GM18526 (cell line): ENCODE results near the gene UFSP1.

Source experiments
- POLR2A ChIP-seq: IDR thresholded peaks from 3 replicates; pipeline ENCODE4 v1.6.1; 2011; ENCODE audit not compliant: insufficient read length; ENCODE audit errors: extremely low read depth

Gene UFSP1

DNA sequence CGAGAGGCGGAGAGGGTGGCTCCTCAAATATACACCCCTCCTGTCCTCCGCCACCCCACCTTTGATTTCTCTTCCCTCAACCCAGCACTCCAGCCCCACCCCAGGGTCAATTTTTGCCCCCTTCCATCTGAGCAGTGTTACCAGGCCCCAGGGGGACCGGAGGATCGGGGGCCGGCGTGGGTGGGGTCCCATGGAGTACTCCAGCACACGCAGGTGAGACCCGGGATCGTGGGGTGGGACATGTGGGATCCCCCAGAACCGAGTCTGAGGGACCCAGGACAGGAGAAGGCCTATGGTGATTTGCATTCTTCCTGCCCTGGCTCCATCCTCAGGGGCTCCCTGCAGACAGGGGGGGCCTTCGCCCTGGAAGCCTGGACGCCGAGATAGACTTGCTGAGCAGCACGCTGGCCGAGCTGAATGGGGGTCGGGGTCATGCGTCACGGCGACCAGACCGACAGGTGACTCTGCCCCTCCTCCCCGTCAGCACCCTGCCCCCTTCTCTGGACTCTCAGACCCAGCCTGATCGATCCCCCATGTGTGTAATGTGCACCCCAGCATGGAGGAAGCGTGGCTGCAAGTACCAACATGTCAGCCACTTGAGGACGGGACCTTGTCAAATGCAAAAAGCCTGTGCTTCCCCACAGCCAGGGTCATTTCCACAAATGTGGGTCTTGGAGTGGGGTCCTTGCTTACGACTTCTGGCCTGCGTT is 21.6 kb downstream of the UFSP1 start:
- no peak for TF ChIP-seq POLR2A

DNA sequence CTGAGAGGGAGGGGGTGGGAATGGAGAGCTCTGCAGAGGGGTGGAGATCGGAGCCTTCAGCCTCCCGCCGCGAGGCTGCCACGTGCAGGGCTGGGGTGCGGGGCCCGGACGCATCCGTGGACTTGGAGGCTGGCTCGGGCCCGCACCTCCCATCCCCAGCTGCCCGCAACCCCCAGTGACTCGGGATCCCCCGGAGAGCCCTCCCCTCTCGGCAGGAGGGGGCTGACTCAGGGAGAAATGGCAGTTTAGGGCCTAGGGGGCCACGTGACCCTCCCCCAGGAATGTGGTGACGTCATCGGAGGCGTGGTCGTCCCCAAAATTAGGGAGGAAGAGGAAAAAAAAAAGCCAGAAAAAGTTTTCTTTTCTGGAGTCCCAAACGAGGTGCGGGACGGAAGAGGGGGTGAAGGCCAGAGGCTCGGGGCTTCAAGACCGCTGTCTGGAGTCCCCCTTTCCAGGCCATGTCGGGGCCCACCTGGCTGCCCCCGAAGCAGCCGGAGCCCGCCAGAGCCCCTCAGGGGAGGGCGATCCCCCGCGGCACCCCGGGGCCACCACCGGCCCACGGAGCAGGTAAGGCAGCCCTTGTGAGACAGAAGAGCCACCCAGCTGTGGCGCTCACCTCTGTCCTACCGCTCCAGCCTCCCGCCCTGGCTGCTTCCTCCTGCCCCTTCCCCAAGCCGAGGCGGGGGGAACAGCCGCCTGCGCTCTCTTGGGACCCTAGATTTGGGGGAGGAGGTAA is 22.3 kb downstream of the UFSP1 start, which contains the start of gene TRIP6:
TRIP6 (plus strand) TSS at position 348 of the 736 bp plus-strand sequence; CDS start at position 459, 111 bp downstream.
- peak; percentile 48 for TF ChIP-seq POLR2A

DNA sequence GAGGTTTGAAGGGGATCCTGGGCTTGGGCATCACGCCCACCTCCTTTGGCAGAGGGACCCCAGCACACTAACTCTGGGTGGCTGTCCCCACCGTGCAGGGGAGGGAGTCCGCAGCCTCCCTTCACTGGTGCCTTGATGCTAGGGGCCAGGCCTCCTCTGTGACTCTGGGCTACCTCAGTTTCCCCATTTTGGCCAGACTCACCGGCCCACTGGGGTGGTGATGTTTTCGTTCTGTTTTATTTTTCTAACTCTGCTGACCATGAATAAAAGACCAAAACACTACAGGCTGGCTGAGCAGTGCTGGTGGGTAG is 22.8 kb downstream of the UFSP1 start:
- TF ChIP-seq POLR2A: no peak

DNA sequence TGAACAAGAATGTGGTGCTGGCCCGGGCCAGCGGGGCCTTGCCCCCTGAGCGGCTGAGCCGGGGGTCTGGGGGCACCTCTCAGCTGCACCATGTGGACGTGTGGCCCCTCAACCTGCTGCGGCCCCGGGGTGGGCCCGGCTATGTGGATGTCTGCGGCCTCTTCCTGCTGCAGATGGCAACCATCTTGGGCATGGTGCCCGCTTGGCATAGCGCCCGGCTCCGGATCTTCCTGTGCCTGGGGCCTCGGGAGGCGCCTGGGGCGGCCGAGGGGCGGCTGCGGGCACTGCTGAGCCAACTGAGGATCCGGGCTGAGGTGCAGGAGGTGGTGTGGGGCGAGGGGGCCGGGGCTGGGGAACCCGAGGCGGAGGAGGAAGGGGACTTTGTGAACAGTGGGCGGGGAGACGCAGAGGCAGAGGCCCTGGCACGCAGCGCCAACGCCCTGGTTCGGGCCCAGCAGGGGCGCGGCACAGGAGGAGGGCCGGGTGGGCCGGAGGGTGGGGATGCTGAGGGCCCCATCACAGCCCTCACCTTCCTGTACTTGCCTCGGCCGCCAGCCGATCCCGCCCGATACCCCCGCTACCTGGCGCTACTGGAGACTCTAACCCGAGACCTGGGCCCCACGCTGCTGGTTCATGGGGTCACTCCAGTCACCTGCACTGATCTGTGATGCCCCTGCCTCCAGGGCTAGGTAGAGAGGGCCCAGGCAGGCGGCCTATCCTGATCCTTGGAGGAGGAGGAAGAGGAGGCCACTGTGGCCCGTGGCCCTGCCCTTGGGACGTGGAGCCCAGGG is 23.4 kb downstream of the UFSP1 start:
- TF ChIP-seq POLR2A: no peak

DNA sequence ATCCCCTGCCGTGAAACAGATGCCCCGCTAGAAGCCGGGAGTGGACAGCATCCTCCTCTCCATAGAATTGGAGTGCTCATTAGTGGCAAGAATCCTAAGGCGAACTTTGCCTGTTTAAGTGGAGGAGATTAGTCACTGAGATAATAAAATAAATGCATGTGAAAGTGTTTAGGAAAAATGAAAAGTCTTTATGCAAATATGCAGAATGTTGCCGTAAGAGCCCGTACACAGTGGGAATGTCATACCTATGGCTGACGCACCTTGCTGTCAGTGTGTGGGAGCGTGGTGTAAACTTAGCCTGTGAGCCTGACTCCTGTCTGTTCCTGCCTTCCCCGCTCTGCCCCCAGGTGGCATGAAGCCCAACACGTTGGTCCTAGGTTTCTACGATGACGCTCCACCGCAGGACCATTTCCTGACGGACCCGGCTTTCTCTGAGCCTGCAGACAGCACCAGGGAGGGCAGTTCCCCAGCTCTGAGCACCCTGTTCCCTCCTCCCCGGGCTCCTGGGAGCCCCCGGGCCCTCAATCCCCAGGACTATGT is 24.1 kb downstream of the UFSP1 start:
- no peak for TF ChIP-seq POLR2A

DNA sequence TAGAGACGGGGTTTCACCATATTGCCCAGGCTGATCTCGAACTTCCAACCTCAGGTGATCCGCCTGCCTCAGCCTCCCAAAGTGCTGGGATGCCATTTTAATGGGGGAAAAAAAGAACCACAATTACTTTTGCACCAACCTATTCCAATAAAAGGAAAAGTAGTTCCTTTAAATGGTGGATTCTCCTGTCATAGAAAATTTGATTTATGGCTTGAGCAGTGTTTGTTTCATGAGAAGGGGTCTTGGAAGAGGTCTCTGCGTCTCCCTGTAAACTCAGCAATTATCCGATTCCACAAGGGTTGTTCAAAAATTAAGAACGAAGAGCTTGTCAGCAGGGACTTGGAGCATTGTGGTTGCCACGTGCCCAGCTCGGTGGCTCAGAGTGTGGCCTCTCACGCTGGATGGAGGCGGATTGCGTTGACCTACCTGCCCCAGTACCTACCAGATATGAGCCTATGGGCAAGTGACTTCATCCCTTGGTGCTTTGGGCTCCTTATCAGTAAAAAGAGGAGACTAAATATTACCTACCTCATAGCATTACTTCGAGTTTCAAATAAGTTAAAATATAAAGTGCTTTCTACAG is 25.2 kb downstream of the UFSP1 start:
- TF ChIP-seq POLR2A: no peak

DNA sequence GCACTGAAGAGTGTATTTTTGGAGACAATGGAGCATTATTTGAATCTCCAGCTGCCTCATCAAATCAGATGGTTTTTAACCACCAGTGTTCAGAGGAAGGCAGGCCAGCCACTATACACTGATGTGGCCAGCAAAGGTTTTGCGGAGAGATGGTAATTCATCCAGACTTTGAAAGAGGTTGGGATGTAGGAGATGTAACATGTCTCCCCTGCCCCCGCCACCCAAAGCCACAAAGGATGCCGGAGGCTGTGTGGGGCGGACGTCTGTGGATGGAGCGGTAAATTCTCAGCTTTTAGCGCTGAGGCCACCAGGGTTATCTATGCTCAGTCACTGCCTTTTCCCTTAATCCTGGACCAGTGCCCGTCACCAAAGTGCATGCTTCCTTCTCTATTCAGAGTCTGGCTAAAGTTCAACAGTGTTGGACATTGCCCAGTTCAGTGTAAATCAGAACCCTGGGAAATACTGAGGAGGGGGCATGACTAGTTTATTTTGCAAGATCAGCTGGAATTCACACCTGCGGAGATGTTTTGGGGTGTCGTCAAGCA is 26.0 kb downstream of the UFSP1 start:
- no peak for TF ChIP-seq POLR2A

DNA sequence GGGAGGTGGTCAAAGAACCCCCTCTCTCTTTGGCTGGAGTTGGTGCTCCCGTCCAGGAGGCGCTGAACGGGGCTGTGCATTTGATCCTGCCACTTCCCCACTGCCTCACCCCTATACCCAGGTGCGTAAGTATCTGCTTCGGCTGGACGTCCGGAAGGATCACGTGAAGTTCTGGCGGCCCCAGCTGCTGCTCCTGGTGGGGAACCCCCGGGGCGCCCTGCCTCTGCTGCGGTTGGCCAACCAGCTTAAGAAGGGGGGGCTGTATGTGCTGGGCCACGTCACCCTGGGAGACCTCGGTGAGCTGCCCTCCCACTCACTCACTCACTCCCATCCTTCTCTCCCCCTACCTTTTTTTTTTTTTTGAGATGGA is 27.9 kb downstream of the UFSP1 start:
- TF ChIP-seq POLR2A: no peak

DNA sequence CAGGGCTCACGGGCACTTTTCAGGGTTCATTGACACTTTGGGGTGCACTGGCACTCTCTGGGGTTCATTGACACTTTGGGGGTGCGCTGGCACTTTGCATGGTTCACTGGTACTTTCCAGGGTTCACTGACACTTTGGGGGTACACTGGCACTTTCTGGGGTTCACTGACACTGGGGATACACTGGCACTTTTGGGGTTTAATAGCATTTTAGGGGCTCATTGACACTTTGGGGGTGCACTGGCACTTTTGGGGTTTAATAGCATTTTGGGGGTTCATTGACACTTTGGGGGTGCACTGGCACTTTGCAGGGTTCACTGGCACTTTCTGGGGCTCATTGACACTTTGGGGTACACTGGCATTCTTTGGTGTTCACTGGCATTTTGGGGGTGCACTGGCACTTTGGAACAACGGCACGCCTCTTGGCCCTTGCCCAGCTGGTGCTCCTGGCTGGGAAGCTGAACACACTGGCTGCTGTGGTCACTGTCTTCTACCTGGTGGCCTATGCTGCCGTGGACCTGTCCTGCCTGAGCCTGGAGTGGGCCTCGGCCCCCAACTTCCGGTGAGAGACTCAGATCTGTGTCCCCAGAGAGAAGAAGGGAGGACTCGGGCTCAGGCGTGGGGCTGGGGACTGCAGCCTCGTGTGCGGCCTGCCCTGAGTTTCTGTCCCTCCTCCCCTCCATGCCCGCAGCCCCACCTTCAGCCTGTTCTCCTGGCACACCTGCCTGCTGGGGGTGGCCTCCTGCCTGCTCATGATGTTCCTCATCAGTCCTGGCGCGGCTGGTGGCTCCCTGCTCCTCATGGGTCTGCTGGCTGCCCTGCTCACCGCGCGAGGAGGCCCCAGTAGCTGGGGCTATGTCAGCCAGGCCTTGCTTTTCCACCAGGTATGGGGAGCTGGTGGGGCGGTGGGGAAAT is 28.6 kb downstream of the UFSP1 start:
- no peak for TF ChIP-seq POLR2A

DNA sequence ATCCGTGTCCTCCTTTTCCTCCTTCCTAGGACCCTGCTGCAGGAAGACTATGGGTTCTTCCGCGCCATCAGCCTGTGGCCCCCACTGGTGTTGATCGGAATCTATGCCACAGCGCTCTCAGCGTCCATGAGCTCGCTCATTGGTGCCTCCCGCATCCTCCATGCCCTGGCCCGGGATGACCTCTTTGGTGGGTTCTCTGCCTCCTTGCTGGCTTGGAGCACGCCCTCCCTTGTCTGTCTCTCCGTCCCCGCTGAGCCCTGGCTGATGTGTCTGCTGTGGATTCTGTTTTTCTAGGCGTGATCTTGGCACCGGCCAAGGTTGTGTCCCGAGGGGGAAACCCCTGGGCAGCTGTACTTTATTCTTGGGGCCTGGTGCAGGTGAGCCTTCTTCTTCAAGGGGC is 29.7 kb downstream of the UFSP1 start:
- no peak for TF ChIP-seq POLR2A

DNA sequence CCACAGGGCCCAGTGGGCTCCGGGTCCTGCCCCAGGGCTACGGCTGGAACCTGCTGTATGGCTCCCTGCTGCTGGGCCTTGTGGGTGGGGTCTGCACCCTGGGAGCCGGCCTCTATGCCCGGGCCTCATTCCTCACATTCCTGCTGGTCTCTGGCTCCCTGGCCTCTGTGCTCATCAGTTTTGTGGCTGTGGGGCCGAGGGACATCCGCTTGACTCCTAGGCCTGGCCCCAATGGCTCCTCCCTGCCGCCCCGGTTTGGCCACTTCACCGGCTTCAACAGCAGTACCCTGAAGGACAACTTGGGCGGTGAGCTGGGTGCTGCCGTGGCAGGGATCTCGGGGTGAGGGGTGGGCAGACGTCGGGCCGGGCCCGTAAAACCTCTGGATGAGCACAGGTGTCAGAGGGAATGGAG is 32.6 kb downstream of the UFSP1 start:
- TF ChIP-seq POLR2A: no peak

DNA sequence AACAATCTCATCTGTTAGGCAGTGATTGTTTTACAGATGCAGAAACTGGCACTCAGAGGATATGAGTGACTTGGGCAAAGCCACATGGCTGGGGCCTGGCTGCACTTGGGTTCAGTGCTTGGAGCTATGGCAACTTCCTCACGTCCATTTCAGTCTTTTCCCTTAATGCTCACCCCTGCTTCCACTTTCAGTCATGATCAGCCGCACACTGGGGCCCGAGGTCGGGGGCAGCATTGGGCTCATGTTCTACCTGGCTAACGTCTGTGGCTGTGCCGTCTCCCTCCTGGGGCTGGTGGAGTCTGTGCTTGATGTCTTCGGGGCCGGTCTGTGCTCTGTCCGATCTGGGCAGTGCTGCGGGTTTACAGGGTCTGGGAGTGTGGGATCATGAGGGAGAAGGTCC is 34.0 kb downstream of the UFSP1 start:
- no peak for TF ChIP-seq POLR2A

DNA sequence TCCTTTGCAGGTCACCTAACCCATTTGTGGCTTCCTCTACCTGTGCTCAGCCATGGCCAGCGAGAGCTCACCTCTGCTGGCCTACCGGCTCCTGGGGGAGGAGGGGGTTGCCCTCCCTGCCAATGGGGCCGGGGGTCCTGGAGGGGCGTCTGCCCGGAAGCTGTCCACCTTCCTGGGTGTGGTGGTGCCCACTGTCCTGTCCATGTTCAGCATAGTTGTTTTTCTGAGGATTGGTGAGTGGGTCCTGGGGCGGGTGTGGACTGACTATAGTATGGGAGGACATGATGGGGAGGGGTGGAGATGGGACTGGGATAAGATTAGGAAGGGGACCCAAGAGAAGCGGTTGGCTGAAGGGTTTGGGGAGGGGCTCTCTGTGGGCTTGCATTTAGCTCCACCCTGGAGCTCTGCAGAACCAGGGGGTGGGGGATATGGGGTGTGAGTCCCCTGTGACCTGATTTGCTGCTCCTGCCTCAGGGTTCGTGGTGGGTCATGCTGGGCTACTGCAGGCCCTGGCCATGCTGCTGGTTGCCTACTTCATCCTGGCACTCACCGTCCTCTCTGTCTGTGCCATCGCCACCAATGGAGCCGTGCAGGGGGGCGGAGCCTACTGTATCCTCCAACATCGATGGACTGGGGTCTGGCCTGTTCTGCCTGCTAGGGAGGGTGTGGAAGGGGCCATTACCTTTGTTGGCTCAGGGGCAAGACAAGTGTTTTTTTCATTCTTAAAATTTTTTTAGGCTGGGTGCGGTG is 35.2 kb downstream of the UFSP1 start:
- TF ChIP-seq POLR2A: no peak

DNA sequence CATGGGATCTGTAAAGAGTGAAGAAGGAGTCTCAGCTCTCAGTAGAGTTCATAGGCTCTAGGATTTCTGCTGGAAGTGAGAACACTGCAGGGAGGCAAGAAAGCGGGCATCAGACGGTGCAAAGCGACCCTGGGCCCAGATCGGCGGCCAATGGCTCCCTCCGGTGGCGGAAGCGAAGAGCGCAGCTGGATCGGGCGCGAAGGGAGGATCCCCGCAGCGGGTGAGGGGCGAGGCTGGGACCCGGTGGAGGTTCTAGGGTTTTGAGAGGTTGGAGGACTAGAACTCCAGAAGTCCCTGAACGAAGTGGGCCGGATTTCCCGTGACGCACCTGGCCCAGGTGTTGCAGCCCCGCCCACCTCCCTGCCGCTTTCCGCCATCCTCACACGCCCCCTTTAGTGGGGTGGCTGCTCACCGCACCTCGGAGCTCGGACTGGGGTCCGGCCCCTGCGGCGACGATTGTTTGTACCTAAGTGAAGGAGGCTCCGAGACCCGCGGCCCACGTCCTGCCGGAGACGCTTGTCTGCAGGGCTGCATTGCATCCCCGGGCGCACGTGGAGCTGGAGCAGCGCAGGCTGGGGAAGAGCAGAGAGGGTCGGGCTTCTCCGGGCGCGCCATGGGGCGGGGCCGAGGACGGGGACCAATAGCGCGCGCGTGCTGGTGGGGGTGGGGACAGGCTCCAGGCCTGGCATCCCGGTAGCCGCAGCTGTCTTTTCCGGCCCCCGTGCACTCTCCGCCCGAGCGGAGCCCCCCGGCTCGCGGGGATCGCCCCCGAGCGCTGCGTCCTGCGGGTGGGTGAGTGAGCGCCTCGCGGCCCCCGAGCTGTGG is 37.3 kb downstream of the UFSP1 start, which contains the start of gene SLC12A9:
SLC12A9 (plus strand) TSS at position 666 of the 825 bp plus-strand sequence. CDS start 1,485 bp downstream, outside the sequence.
- TF ChIP-seq POLR2A: peak; percentile 39
